Progenitor cell of endocrine pancreas (in vitro differentiated cells): Measurements from ENCODE around the gene SMPD3. TPM values are rescaled to one million over a fixed set of nuclear protein-coding genes. Genes with fewer than 3 reads are reported as not detected.

Experiments used
- DNase-seq: peaks from one replicate; pipeline ENCODE4 v3.0.0; 2021; ENCODE audit warnings: low spot score; ENCODE audit not compliant: unreplicated experiment
- H3K27ac Mint-ChIP-seq: 2 replicates; pipeline ENCODE4 v1.8.0; 2021; ENCODE audit warnings: mild to moderate bottlenecking, moderate library complexity, mixed read lengths
- H3K27me3 Mint-ChIP-seq: 2 replicates; pipeline ENCODE4 v1.8.0; 2021; ENCODE audit warnings: mixed read lengths
- H3K36me3 Mint-ChIP-seq: 2 replicates; pipeline ENCODE4 v1.8.0; 2022; ENCODE audit warnings: mixed read lengths; ENCODE audit not compliant: insufficient read depth
- H3K4me1 Mint-ChIP-seq: 2 replicates; pipeline ENCODE4 v1.8.0; 2021; ENCODE audit warnings: low read depth, mixed read lengths
- H3K4me3 Mint-ChIP-seq: 2 replicates; pipeline ENCODE4 v1.8.0; 2021; ENCODE audit warnings: low read depth, mild to moderate bottlenecking, moderate library complexity, mixed read lengths
- H3K9me3 Mint-ChIP-seq: 2 replicates; pipeline ENCODE4 v1.8.0; 2021; ENCODE audit warnings: low read depth, mixed read lengths
- CTCF ChIP-seq: fragments of 200-600 bp; sonication (generic); IDR thresholded peaks from one replicate; pipeline ENCODE4 v1.5.0; 2021; ENCODE audit warnings: antibody characterized with exemption, mild to moderate bottlenecking; ENCODE audit not compliant: unreplicated experiment
- total RNA-seq: library from RNA; stranded (reverse); gene quantifications from 2 replicates; pipeline ENCODE4 v1.2.1, GENCODE V29; 2021

Gene SMPD3
- total RNA-seq, 1 donor from 2014 or later: 1.7 TPM

- Mint-ChIP-seq H3K27me3 (no peaks in the 10 kb centered on the region), H3K4me3 (no peak overlapping the region), H3K4me1 (peaks cover 14% of the 10 kb centered on the region), H3K36me3 (no peaks in the 10 kb centered on the region), H3K9me3 (peaks cover 4% of the 10 kb centered on the region), H3K27ac (no peak overlapping the region)
- no peak for DNase-seq
- no peak for TF ChIP-seq CTCF
These were observed 39.4 kb upstream of the SMPD3 start for GRCh38 chr16:68487669-68488068.

GRCh38 chr16:68487203-68487514 lies 38.9 kb upstream of the SMPD3 start:
- Mint-ChIP-seq H3K9me3 (peaks cover 4% of the 10 kb centered on the region), H3K4me1 (peaks cover 14% of the 10 kb centered on the region), H3K27me3 (no peaks in the 10 kb centered on the region), H3K27ac (no peak overlapping the region), H3K4me3 (no peak overlapping the region), H3K36me3 (no peaks in the 10 kb centered on the region)
- TF ChIP-seq CTCF: no peak
- no peak for DNase-seq

GRCh38 chr16:68486502-68487202 lies 38.3 kb upstream of the SMPD3 start:
- H3K27me3 Mint-ChIP-seq: no peaks in the 10 kb centered on the region
- no peak for DNase-seq
- H3K4me1 Mint-ChIP-seq: peaks cover 14% of the 10 kb centered on the region

GRCh38 chr16:68481636-68482035 lies 33.3 kb upstream of the SMPD3 start:
- H3K4me1 Mint-ChIP-seq: peaks cover under 1% of the 10 kb centered on the region
- H3K27me3 Mint-ChIP-seq: no peaks in the 10 kb centered on the region
- H3K9me3 Mint-ChIP-seq: peaks cover 4% of the 10 kb centered on the region
- no peak for TF ChIP-seq CTCF
- no peak for DNase-seq
- H3K4me3 Mint-ChIP-seq: no peak overlapping the region
- H3K36me3 Mint-ChIP-seq: no peaks in the 10 kb centered on the region
- no peak overlapping the region for H3K27ac Mint-ChIP-seq

More at GRCh38 chr16:68486502-68487202, 38.3 kb upstream of the SMPD3 start:
- TF ChIP-seq CTCF: no peak
- H3K27ac Mint-ChIP-seq: peak overlapping the region; percentile 12
- H3K4me3 Mint-ChIP-seq: no peak overlapping the region
- no peaks in the 10 kb centered on the region for H3K36me3 Mint-ChIP-seq
- H3K9me3 Mint-ChIP-seq: peaks cover 4% of the 10 kb centered on the region

GRCh38 chr16:68480084-68480995 lies 32.0 kb upstream of the SMPD3 start:
- peaks cover 4% of the 10 kb centered on the region for H3K9me3 Mint-ChIP-seq
- no peak overlapping the region for H3K27ac Mint-ChIP-seq
- H3K4me1 Mint-ChIP-seq: no peaks in the 10 kb centered on the region
- H3K4me3 Mint-ChIP-seq: no peak overlapping the region
- no peaks in the 10 kb centered on the region for H3K27me3 Mint-ChIP-seq
- TF ChIP-seq CTCF: no peak
- no peaks in the 10 kb centered on the region for H3K36me3 Mint-ChIP-seq
- no peak for DNase-seq
